Measurements from ENCODE around the gene PDE4C.

PDE4C gene

DNA sequence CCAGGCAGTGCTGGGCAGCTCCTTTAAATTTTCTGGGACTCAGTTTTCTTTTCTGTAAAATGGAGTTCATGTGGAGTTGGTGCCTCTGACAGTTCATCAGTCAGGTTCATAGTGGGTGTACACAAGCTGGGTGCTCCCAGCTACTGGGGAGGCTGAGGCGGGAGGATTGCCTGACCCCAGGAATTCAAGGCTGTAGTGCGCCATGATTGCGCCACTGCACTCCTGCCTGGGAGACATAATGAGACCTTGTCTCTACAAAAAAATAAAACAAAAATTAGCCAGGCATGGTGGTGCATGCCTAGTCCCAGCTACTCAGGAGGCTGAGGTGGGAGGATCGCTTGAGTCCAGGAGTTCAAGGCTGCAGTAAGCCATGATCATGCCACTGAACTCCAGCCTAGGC, 26.9 kb upstream of the PDE4C start:
- no peak overlapping the region for H3K27ac ChIP-seq
- TF ChIP-seq, protein P1, sequence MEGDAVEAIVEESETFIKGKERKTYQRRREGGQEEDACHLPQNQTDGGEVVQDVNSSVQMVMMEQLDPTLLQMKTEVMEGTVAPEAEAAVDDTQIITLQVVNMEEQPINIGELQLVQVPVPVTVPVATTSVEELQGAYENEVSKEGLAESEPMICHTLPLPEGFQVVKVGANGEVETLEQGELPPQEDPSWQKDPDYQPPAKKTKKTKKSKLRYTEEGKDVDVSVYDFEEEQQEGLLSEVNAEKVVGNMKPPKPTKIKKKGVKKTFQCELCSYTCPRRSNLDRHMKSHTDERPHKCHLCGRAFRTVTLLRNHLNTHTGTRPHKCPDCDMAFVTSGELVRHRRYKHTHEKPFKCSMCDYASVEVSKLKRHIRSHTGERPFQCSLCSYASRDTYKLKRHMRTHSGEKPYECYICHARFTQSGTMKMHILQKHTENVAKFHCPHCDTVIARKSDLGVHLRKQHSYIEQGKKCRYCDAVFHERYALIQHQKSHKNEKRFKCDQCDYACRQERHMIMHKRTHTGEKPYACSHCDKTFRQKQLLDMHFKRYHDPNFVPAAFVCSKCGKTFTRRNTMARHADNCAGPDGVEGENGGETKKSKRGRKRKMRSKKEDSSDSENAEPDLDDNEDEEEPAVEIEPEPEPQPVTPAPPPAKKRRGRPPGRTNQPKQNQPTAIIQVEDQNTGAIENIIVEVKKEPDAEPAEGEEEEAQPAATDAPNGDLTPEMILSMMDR (conservative IDR thresholded peaks at IDR 0.05) = no peak

DNA sequence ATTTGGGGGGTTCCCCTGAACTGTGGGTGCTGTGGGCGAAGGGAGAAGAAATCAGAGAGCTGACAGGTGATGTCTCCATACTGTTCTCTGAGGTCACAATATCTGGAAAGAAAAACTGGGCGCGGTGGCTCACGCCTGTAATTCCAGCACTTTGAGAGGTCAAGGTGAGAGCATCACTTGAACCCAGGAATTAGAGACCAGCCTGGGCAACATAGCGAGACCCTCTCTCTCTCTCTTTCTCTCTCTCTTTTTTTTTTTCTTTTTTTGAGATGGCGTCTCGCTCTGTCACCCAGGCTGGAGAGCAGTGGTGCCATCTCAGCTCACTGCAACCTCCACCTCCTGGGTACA, 26.1 kb upstream of the PDE4C start:
- TF ChIP-seq, protein P1 (conservative IDR thresholded peaks at IDR 0.05) = no peak
- H3K27ac ChIP-seq = no peak overlapping the region

DNA sequence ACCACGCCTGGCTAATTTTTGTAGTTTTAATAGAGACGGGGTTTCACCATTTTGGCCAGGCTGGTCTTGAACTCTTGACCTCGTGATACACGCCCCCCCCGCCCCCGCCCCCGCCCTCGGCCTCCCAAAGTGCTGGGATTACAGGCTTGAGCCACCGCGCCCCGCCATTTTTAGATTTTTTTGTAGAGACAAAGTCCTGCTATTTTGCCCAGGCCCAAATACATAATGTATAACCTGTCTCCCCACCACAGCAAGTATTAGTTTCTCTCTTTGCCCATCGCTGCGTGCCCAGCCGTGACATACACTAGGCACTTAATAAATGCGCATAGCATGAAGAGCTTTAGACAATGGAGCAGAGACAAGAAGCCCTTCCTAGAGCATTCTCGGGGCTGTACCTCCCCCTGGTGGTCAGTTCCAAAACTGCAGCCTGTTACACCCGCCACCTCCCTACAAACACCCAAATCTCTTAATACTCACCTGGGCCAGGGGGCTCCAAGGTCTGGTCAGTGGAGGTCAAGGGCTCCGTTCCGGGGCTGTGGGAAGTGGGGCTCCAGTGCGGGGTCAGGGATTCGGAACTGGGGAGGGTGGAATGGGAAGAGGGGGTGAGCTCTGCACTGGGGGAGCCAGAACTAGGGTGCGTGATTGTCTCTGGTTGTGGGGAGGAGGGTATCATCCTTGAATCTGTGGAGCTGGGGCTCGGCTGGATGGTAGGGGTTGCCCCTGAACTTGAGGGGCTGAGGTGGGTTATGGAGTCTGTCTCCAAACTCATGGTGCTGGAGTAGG, 25.5 kb upstream of the PDE4C start:
- TF ChIP-seq, protein P1 (conservative IDR thresholded peaks at IDR 0.05) = peak; percentile 93
- H3K27ac ChIP-seq = no peak overlapping the region

DNA sequence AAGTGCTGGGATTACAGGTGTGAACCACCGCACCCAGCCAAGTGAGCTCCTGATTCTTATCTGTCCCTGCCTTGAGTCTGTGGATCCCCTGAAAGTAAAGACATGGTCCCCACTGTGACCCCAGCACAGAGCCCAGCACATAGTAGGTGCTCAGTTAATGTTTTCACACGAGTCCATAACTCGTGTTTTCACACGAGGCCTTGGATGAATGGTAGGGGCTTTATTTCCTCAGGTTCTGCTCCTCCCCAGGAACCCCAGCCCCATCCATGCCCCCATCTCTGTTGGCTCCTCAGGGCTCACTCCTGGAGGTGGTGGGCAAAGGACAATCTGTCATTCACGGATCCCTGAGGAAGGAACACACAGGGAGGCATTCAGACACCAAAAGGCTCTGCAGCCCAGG, 23.6 kb upstream of the PDE4C start:
- TF ChIP-seq, protein P1 (conservative IDR thresholded peaks at IDR 0.05) = no peak
- H3K27ac ChIP-seq = no peak overlapping the region

DNA sequence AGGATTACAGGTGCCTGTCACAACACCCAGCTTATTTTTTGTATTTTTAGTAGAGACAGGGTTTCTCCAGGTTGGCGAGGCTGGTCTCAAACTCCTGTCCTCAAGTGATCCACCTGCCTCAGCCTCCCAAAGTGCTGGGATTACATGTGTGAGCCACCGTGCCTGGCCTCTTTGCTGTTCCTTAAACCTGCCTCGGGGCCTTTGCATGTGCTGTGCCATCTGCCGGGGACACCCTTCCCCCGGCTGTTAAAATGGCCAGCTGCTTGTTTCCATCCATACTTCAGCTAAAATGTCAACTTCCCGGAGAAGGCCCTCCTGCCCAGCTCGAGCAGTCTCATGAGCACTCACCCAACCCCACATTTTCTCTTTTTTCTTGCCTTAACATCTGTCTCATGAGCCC, 19.1 kb upstream of the PDE4C start:
- H3K27ac ChIP-seq = no peak overlapping the region
- TF ChIP-seq, protein P1 (conservative IDR thresholded peaks at IDR 0.05) = no peak

DNA sequence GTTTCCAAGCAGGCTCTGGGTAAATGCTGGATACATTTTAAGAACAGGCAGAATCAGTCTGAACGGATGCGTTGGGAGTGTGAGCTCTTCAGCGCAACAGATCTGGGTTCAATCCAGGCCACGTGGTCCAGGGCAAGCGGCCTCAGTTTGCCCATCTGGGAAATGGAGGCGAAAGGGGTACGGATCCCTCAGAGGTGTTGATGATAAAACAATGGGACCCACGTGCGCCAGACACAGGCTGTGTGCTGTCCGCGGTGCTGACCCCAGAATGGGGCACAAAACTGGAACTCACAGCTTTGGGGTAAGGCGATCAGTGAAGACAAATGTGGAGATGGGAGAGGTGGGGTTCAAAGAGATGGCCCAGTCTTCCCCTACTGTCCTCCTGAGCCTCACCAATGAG, 13.1 kb upstream of the PDE4C start:
- no peak overlapping the region for H3K27ac ChIP-seq
- TF ChIP-seq, protein P1 (conservative IDR thresholded peaks at IDR 0.05) = no peak

DNA sequence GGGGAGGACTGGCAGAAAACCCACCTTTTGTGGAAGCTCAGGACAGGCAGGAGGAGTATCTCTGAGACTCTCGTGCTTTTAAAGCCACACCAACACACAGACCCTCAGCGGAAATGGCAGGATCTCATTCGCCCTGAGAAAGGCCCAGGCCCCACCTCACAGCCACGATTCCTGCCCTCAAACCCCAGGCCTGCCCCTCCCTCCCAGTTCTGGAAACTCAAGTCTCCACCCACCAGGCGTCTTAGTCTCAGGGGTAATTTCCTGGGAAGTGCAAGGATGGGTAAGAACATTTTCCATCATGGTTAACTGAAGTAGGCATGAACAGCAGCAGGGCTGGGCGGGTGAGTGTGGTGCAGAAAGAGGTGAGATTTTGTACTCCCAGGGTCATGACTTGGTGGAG, 8.0 kb upstream of the PDE4C start:
- TF ChIP-seq, protein P1 (conservative IDR thresholded peaks at IDR 0.05) = no peak
- no peak overlapping the region for H3K27ac ChIP-seq
